ENCODE measurements around the gene SIX4. TPM values are rescaled to one million over a fixed set of nuclear protein-coding genes. Genes with fewer than 3 reads are reported as not detected.

Gene SIX4
- total RNA-seq, 1 experiment from 2014 or later, result 26.5 TPM

DNA sequence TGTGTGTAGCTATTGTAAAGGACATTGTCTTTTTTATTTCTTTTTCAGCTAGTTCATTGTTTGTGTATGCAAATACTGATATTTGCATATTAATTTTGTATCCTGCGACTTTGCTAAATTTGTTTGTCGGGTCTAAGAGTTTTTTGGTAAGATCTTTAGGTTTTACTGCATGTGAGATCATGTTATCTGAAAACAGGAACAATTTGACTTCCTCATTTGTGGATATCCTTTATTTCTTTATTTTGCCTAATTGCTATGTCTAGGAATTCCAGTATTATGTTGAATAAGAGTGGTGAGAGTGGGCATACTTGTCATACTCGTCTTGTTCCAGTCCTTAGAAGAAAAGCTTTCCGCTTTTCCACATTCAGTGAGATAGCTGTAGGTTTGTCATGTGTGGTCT is 28.8 kb downstream of the SIX4 start:
- Histone ChIP-seq H2BK12ac (ENCODE audit: insufficient read length, low read depth, low read length) (no peak overlapping the region), H3K4me2 (ENCODE audit: insufficient read depth, insufficient read length, low read length) (no peak overlapping the region), H3K9me3 (ENCODE audit: control insufficient read depth, low read depth, low read length) (no peaks in the 10 kb centered on the region), H3K4ac (ENCODE audit: low read depth, low read length) (no peak overlapping the region), H3K79me1 (ENCODE audit: insufficient read depth, low read depth, low read length, poor library complexity, severe bottlenecking) (no peaks in the 10 kb centered on the region), H2AK5ac (ENCODE audit: insufficient read length, low read length) (no peak overlapping the region), H2BK5ac (ENCODE audit: insufficient read length, low read length) (no peak overlapping the region), H3K27me3 (ENCODE audit: insufficient read depth, low read length) (no peaks in the 10 kb centered on the region), H3K4me1 (ENCODE audit: insufficient read depth, low read length) (no peaks in the 10 kb centered on the region), H3K79me2 (ENCODE audit: insufficient read depth, low read length) (no peaks in the 10 kb centered on the region), H3K23ac (ENCODE audit: insufficient read length, low read depth, low read length) (no peak overlapping the region), H3K56ac (ENCODE audit: insufficient read length, low read depth, low read length) (no peak overlapping the region), H3K23me2 (ENCODE audit: insufficient read length, low read depth, low read length, poor library complexity, severe bottlenecking) (no peaks in the 10 kb centered on the region), H3K9ac (ENCODE audit: extremely low read depth, insufficient read length, low read length) (no peak overlapping the region), H4K8ac (replicated peaks; ENCODE audit: insufficient read length, low read depth, low read length) (no peak overlapping the region), H3K27ac (ENCODE audit: insufficient read length, low read depth, low read length) (no peak overlapping the region), H3K18ac (ENCODE audit: insufficient read length, low read depth, low read length) (no peak overlapping the region), H2AFZ (ENCODE audit: low read length) (no peak overlapping the region), H2BK15ac (ENCODE audit: low read depth, low read length) (no peak overlapping the region), H2BK120ac (ENCODE audit: low read depth, low read length, poor library complexity, severe bottlenecking) (no peak overlapping the region), H2BK20ac (ENCODE audit: low read depth, low read length, poor library complexity, severe bottlenecking) (no peak overlapping the region), H4K91ac (ENCODE audit: insufficient read length, low read depth, low read length) (no peak overlapping the region), H3T11ph (ENCODE audit: low read length) (no peak overlapping the region), H3K14ac (ENCODE audit: insufficient read depth, low read length) (no peak overlapping the region), H4K5ac (ENCODE audit: insufficient read length, low read depth, low read length) (no peak overlapping the region), H4K20me1 (ENCODE audit: control insufficient read depth, insufficient read depth, insufficient read length) (no peaks in the 10 kb centered on the region)
- Mint-ChIP-seq H3K9me3 (peaks cover 7 to 11% of the 10 kb centered on the region in 2 experiments), H3K4me3 (no peak overlapping the region), H3K4me1 (peaks cover 4 to 5% of the 10 kb centered on the region in 2 experiments; a peak in 3 of 4 replicates), H3K36me3 (ENCODE audit: insufficient read depth in 1 of 3, low read depth in 3 of 3) (peaks cover 0 to 6% (median 0%) of the 10 kb centered on the region in 3 experiments; a peak in 4 of 7 replicates), H3K27me3 (ENCODE audit: low read depth) (no peaks in the 10 kb centered on the region), H3K27ac (no peak overlapping the region)
- no CpG with 5 or more reads among the region's 4 CpGs for WGBS (ENCODE audit: extremely low coverage, insufficient read length, low lambda C conversion rate)
- no peak for TF ChIP-seq CTCF (conservative IDR thresholded peaks at IDR 0.05)
- no peak for DNase-seq
